GM23338 (cell line): Measurements from ENCODE around the gene TEX30. TPM values are rescaled to one million over a fixed set of nuclear protein-coding genes. Genes with fewer than 3 reads are reported as not detected.

ENCODE experiments used
- ATAC-seq: fragments of 200-7000 bp; cut with Tn5 transposase; 3 replicates; pipeline ENCODE4 v1.9.1; 2020
- DNase-seq: peaks from one replicate; pipeline ENCODE4 v3.0.0-alpha.2; 2015; ENCODE audit warnings: low spot score
- H2AFZ ChIP-seq: fragments of 200-600 bp; sonication (generic); 2 replicates; pipeline ENCODE4 v1.8.0; 2016; ENCODE audit warnings: antibody characterized with exemption, mild to moderate bottlenecking, moderate library complexity
- H3F3A ChIP-seq: fragments of 200-600 bp; sonication (generic); replicated peaks from 2 replicates; pipeline ENCODE4 v1.8.0; 2017; ENCODE audit warnings: antibody characterized with exemption, mixed run types, low read depth
- H3K27ac ChIP-seq: fragments of 200-600 bp; sonication (generic); 2 replicates; pipeline ENCODE4 v1.6.1; 2016; ENCODE audit warnings: low read depth
- H3K27me3 ChIP-seq: fragments of 200-600 bp; sonication (generic); 2 replicates; pipeline ENCODE4 v1.8.0; 2016; ENCODE audit warnings: mild to moderate bottlenecking, mixed run types, moderate library complexity; ENCODE audit not compliant: insufficient read depth
- H3K36me3 ChIP-seq: fragments of 200-600 bp; sonication (generic); 2 replicates; pipeline ENCODE4 v1.8.0; 2016; ENCODE audit warnings: mild to moderate bottlenecking; ENCODE audit not compliant: insufficient read depth
- H3K4me1 ChIP-seq: fragments of 200-600 bp; sonication (generic); 2 replicates; pipeline ENCODE4 v1.8.0; 2016; ENCODE audit warnings: mild to moderate bottlenecking, moderate library complexity; ENCODE audit not compliant: insufficient read depth
- H3K4me2 ChIP-seq: fragments of 200-600 bp; sonication (generic); 2 replicates; pipeline ENCODE4 v1.7.1; 2017; ENCODE audit warnings: mixed run types
- H3K4me3 ChIP-seq: fragments of 200-600 bp; sonication (generic); 2 replicates; pipeline ENCODE4 v1.6.1; 2016; ENCODE audit warnings: mixed run types
- H3K79me2 ChIP-seq: fragments of 200-600 bp; sonication (generic); replicated peaks from 2 replicates; pipeline ENCODE4 v1.8.0; 2017; ENCODE audit warnings: mild to moderate bottlenecking; ENCODE audit not compliant: insufficient read depth
- H3K9me2 ChIP-seq: fragments of 200-600 bp; sonication (generic); 2 replicates; pipeline ENCODE4 v1.8.0; 2017; ENCODE audit not compliant: insufficient read depth
- H4K20me1 ChIP-seq: fragments of 200-600 bp; sonication (generic); replicated peaks from 2 replicates; pipeline ENCODE4 v1.8.0; 2017; ENCODE audit warnings: mild to moderate bottlenecking; ENCODE audit not compliant: insufficient read depth
- H3K27ac Mint-ChIP-seq: 2 replicates; pipeline ENCODE4 v1.8.0; 2020; ENCODE audit warnings: inconsistent platforms, mild to moderate bottlenecking, moderate library complexity, mixed read lengths
- H3K27me3 Mint-ChIP-seq: 3 replicates; pipeline ENCODE4 v1.8.0; 2022; ENCODE audit warnings: low read depth, mild to moderate bottlenecking, moderate library complexity, mixed read lengths, inconsistent platforms; ENCODE audit not compliant: insufficient read depth, poor library complexity
- H3K36me3 Mint-ChIP-seq: 3 replicates; pipeline ENCODE4 v1.8.0; 2021; ENCODE audit warnings: low read depth, mild to moderate bottlenecking, inconsistent platforms, moderate library complexity, mixed read lengths
- H3K4me1 Mint-ChIP-seq: 3 replicates; pipeline ENCODE4 v1.8.0; 2020; ENCODE audit warnings: mild to moderate bottlenecking, inconsistent platforms, mixed read lengths
- H3K4me3 Mint-ChIP-seq: 3 replicates; pipeline ENCODE4 v1.8.0; 2021; ENCODE audit warnings: moderate library complexity, mild to moderate bottlenecking, inconsistent platforms, mixed read lengths
- H3K9me3 Mint-ChIP-seq: 3 replicates; pipeline ENCODE4 v1.8.0; 2020; ENCODE audit warnings: moderate library complexity, mild to moderate bottlenecking, inconsistent platforms, mixed read lengths
- CREB1 ChIP-seq: fragments of 250-450 bp; sonication (Bioruptor Pico); IDR thresholded peaks from 2 replicates; pipeline ENCODE4 v1.5.0; 2020; ENCODE audit warnings: low read depth, mild to moderate bottlenecking, moderate library complexity
- ETS1 ChIP-seq: IDR thresholded peaks from 2 replicates; pipeline ENCODE4 v1.6.1; 2016; ENCODE audit warnings: antibody characterized with exemption
- EZH2 ChIP-seq: fragments of 200-600 bp; sonication (generic); IDR thresholded peaks from one replicate; pipeline ENCODE4 v1.8.0; 2017; ENCODE audit warnings: antibody characterized with exemption, mild to moderate bottlenecking, low read depth; ENCODE audit not compliant: unreplicated experiment
- EZH2phosphoT487 ChIP-seq: fragments of 200-600 bp; sonication (generic); IDR thresholded peaks from one replicate; pipeline ENCODE4 v1.8.1; 2018; ENCODE audit warnings: antibody characterized with exemption; ENCODE audit not compliant: unreplicated experiment
- JUNB ChIP-seq: IDR thresholded peaks from one replicate; pipeline ENCODE4 v1.6.1; 2016; ENCODE audit warnings: antibody characterized with exemption; ENCODE audit not compliant: unreplicated experiment
- NANOG ChIP-seq: IDR thresholded peaks from 2 replicates; pipeline ENCODE4 v1.6.1; 2016; ENCODE audit warnings: antibody characterized with exemption, borderline replicate concordance
- POLR2AphosphoS5 ChIP-seq: IDR thresholded peaks from 2 replicates; pipeline ENCODE4 v1.6.1; 2016; ENCODE audit warnings: antibody characterized with exemption, low read depth
- REST ChIP-seq: IDR thresholded peaks from one replicate; pipeline ENCODE4 v1.6.1; 2018; ENCODE audit warnings: antibody characterized with exemption; ENCODE audit not compliant: unreplicated experiment
- STAT1 ChIP-seq: IDR thresholded peaks from one replicate; pipeline ENCODE4 v1.6.1; 2016; ENCODE audit warnings: antibody characterized with exemption; ENCODE audit not compliant: unreplicated experiment
- ZNF114 ChIP-seq: fragments of 250-450 bp; sonication (Bioruptor Pico); IDR thresholded peaks from 2 replicates; pipeline ENCODE4 v1.5.0; 2020; ENCODE audit warnings: mild to moderate bottlenecking, moderate library complexity
- ZNF331 ChIP-seq: fragments of 250-450 bp; sonication (Bioruptor Pico); IDR thresholded peaks from 2 replicates; pipeline ENCODE4 v1.5.0; 2020; ENCODE audit warnings: low read depth, mild to moderate bottlenecking, moderate library complexity
- ZNF462 ChIP-seq: fragments of 250-450 bp; sonication (Bioruptor Pico); IDR thresholded peaks from 2 replicates; pipeline ENCODE4 v1.5.0; 2020; ENCODE audit warnings: mild to moderate bottlenecking, moderate library complexity
- polyA plus RNA-seq: library from polyadenylated mRNA; unstranded; fragments of >200 nt; fragmentation: Nextera tagmentation; extraction: Ambion mirVana; gene quantifications from 2 replicates; pipeline ENCODE4 v1.2.1, GENCODE V29; 2016
- total RNA-seq: library from RNA; depleted of rRNA; stranded (reverse); fragments of >200 nt; shearing (Covaris generic); gene quantifications from 2 replicates; pipeline ENCODE4 v1.2.3, GENCODE V29; 2014
- TF ChIP-seq, protein P1 (sequence below), 2 experiments: fragments of 200-600 bp in 1 of 2; sonication (generic) in 1 of 2; conservative IDR thresholded peaks; 2 replicates each; pipeline versions ENCODE4 v1.5.1 to v1.6.1; 2016 to 2017; ENCODE audit warnings: antibody characterized with exemption in 2 of 2, low read depth in 2 of 2, mild to moderate bottlenecking in 2 of 2, moderate library complexity in 1 of 2

TEX30 gene
- total and polyA plus RNA-seq, 2 experiments from 2014 or later = 6.3 to 28.2 TPM

DNA sequence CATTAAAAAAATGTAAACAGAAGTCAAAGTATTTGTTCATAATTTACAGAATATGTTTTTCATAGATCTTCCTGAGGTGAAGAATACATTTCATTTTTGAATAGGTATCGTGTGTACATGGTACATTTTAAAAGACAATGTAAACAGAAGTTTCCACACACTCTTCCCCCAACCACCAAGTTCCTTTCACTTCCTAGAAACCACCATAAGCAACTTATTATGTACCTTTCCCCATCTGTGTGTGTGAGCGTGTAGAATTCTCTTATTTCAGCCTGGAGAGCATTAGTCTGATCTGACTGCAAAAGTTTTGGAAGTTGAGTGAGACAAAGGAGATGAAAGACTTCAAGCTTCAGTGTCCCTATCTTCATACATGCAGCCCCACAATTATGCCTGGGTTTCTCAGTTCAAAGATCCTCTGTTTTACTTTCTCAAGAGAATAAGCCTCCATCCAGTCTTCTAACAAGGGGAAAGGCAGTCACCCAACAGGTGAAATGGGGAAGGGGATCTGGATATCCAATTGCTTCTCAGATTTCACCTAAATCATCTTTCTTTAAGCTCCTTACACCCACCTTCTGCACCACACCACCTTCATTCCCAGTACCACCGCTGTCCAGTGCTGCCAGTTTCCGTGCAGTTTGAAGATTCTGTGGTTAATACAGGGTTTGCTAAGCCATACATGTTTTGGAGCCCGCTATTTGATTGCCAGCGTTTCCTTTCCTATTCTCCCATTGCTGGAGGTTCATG lies 2.1 kb downstream of the TEX30 start:
- H3K9me3 Mint-ChIP-seq = no peaks in the 10 kb centered on the region; the same call in 2 of the 3 replicates
- peaks cover 19% of the 10 kb centered on the region for H3K27me3 Mint-ChIP-seq
- H3K27ac ChIP-seq = no peak overlapping the region
- peaks cover 6% of the 10 kb centered on the region for H3K36me3 Mint-ChIP-seq
- H3K4me3 ChIP-seq = no peak overlapping the region
- H3K27me3 ChIP-seq = peaks cover 30% of the 10 kb centered on the region
- H2AFZ ChIP-seq = no peak overlapping the region
- TF ChIP-seq JUNB = no peak
- TF ChIP-seq ZNF331 (CRISPR knock-in tag) = no peak
- TF ChIP-seq EZH2 = no peak
- TF ChIP-seq NANOG = no peak
- TF ChIP-seq ZNF114 = no peak
- no peak for TF ChIP-seq ZNF462
- TF ChIP-seq EZH2phosphoT487 = no peak
- no peak for TF ChIP-seq REST
- no peak for TF ChIP-seq CREB1 (CRISPR knock-in tag)
- TF ChIP-seq STAT1 = no peak
- no peak for TF ChIP-seq ETS1
- TF ChIP-seq, protein P1, sequence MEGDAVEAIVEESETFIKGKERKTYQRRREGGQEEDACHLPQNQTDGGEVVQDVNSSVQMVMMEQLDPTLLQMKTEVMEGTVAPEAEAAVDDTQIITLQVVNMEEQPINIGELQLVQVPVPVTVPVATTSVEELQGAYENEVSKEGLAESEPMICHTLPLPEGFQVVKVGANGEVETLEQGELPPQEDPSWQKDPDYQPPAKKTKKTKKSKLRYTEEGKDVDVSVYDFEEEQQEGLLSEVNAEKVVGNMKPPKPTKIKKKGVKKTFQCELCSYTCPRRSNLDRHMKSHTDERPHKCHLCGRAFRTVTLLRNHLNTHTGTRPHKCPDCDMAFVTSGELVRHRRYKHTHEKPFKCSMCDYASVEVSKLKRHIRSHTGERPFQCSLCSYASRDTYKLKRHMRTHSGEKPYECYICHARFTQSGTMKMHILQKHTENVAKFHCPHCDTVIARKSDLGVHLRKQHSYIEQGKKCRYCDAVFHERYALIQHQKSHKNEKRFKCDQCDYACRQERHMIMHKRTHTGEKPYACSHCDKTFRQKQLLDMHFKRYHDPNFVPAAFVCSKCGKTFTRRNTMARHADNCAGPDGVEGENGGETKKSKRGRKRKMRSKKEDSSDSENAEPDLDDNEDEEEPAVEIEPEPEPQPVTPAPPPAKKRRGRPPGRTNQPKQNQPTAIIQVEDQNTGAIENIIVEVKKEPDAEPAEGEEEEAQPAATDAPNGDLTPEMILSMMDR (conservative IDR thresholded peaks at IDR 0.05; ENCODE audit: low read depth in 2 of 2) = no peak
- TF ChIP-seq POLR2AphosphoS5 = no peak
- H4K20me1 ChIP-seq = no peaks in the 10 kb centered on the region; the same call in 1 of the 2 replicates
- DNase-seq = no peak
- no peak overlapping the region for H3K27ac Mint-ChIP-seq
- H3K4me2 ChIP-seq = no peak overlapping the region
- peak overlapping the region; percentile 87; the same call in 1 of the 3 replicates for H3K4me3 Mint-ChIP-seq
- peaks cover 14% of the 10 kb centered on the region for H3K4me1 Mint-ChIP-seq
- ATAC-seq = no peak
- H3F3A ChIP-seq = no peaks in the 10 kb centered on the region
- no peaks in the 10 kb centered on the region; the same call in 1 of the 2 replicates for H3K4me1 ChIP-seq
- no peaks in the 10 kb centered on the region for H3K36me3 ChIP-seq
- H3K9me2 ChIP-seq = no peaks in the 10 kb centered on the region
- no peaks in the 10 kb centered on the region for H3K79me2 ChIP-seq
